GM23338 (cell line): Measurements from ENCODE around the gene OR11L1. TPM values are rescaled to one million over a fixed set of nuclear protein-coding genes. Genes with fewer than 3 reads are reported as not detected.

Experiments used
- ATAC-seq: fragments of 200-7000 bp; cut with Tn5 transposase; 3 replicates; pipeline ENCODE4 v1.9.1; 2020
- DNase-seq: peaks from one replicate; pipeline ENCODE4 v3.0.0-alpha.2; 2015; ENCODE audit warnings: low spot score
- H2AFZ ChIP-seq: fragments of 200-600 bp; sonication (generic); 2 replicates; pipeline ENCODE4 v1.8.0; 2016; ENCODE audit warnings: antibody characterized with exemption, mild to moderate bottlenecking, moderate library complexity
- H3F3A ChIP-seq: fragments of 200-600 bp; sonication (generic); replicated peaks from 2 replicates; pipeline ENCODE4 v1.8.0; 2017; ENCODE audit warnings: antibody characterized with exemption, mixed run types, low read depth
- H3K27ac ChIP-seq: fragments of 200-600 bp; sonication (generic); 2 replicates; pipeline ENCODE4 v1.6.1; 2016; ENCODE audit warnings: low read depth
- H3K27me3 ChIP-seq: fragments of 200-600 bp; sonication (generic); 2 replicates; pipeline ENCODE4 v1.8.0; 2016; ENCODE audit warnings: mild to moderate bottlenecking, mixed run types, moderate library complexity; ENCODE audit not compliant: insufficient read depth
- H3K36me3 ChIP-seq: fragments of 200-600 bp; sonication (generic); 2 replicates; pipeline ENCODE4 v1.8.0; 2016; ENCODE audit warnings: mild to moderate bottlenecking; ENCODE audit not compliant: insufficient read depth
- H3K4me1 ChIP-seq: fragments of 200-600 bp; sonication (generic); 2 replicates; pipeline ENCODE4 v1.8.0; 2016; ENCODE audit warnings: mild to moderate bottlenecking, moderate library complexity; ENCODE audit not compliant: insufficient read depth
- H3K4me2 ChIP-seq: fragments of 200-600 bp; sonication (generic); 2 replicates; pipeline ENCODE4 v1.7.1; 2017; ENCODE audit warnings: mixed run types
- H3K4me3 ChIP-seq: fragments of 200-600 bp; sonication (generic); 2 replicates; pipeline ENCODE4 v1.6.1; 2016; ENCODE audit warnings: mixed run types
- H3K79me2 ChIP-seq: fragments of 200-600 bp; sonication (generic); replicated peaks from 2 replicates; pipeline ENCODE4 v1.8.0; 2017; ENCODE audit warnings: mild to moderate bottlenecking; ENCODE audit not compliant: insufficient read depth
- H3K9me2 ChIP-seq: fragments of 200-600 bp; sonication (generic); 2 replicates; pipeline ENCODE4 v1.8.0; 2017; ENCODE audit not compliant: insufficient read depth
- H4K20me1 ChIP-seq: fragments of 200-600 bp; sonication (generic); replicated peaks from 2 replicates; pipeline ENCODE4 v1.8.0; 2017; ENCODE audit warnings: mild to moderate bottlenecking; ENCODE audit not compliant: insufficient read depth
- H3K27ac Mint-ChIP-seq: 2 replicates; pipeline ENCODE4 v1.8.0; 2020; ENCODE audit warnings: inconsistent platforms, mild to moderate bottlenecking, moderate library complexity, mixed read lengths
- H3K27me3 Mint-ChIP-seq: 3 replicates; pipeline ENCODE4 v1.8.0; 2022; ENCODE audit warnings: low read depth, mild to moderate bottlenecking, moderate library complexity, mixed read lengths, inconsistent platforms; ENCODE audit not compliant: insufficient read depth, poor library complexity
- H3K36me3 Mint-ChIP-seq: 3 replicates; pipeline ENCODE4 v1.8.0; 2021; ENCODE audit warnings: low read depth, mild to moderate bottlenecking, inconsistent platforms, moderate library complexity, mixed read lengths
- H3K4me1 Mint-ChIP-seq: 3 replicates; pipeline ENCODE4 v1.8.0; 2020; ENCODE audit warnings: mild to moderate bottlenecking, inconsistent platforms, mixed read lengths
- H3K4me3 Mint-ChIP-seq: 3 replicates; pipeline ENCODE4 v1.8.0; 2021; ENCODE audit warnings: moderate library complexity, mild to moderate bottlenecking, inconsistent platforms, mixed read lengths
- H3K9me3 Mint-ChIP-seq: 3 replicates; pipeline ENCODE4 v1.8.0; 2020; ENCODE audit warnings: moderate library complexity, mild to moderate bottlenecking, inconsistent platforms, mixed read lengths
- POLR2AphosphoS5 ChIP-seq: IDR thresholded peaks from 2 replicates; pipeline ENCODE4 v1.6.1; 2016; ENCODE audit warnings: antibody characterized with exemption, low read depth
- polyA plus RNA-seq: library from polyadenylated mRNA; unstranded; fragments of >200 nt; fragmentation: Nextera tagmentation; extraction: Ambion mirVana; gene quantifications from 2 replicates; pipeline ENCODE4 v1.2.1, GENCODE V29; 2016
- total RNA-seq: library from RNA; depleted of rRNA; stranded (reverse); fragments of >200 nt; shearing (Covaris generic); gene quantifications from 2 replicates; pipeline ENCODE4 v1.2.3, GENCODE V29; 2014; rRNA removed

The OR11L1 gene
- total and polyA plus RNA-seq, 2 experiments from 2014 or later, result not detected

- no peak overlapping the region for H2AFZ ChIP-seq
- H3K27ac ChIP-seq, result no peak overlapping the region
- TF ChIP-seq POLR2AphosphoS5, result no peak
- H4K20me1 ChIP-seq, result no peaks in the 10 kb centered on the region
- Mint-ChIP-seq H3K27me3 (no peaks in the 10 kb centered on the region), H3K4me1 (no peaks in the 10 kb centered on the region), H3K4me3 (no peak overlapping the region), H3K27ac (no peak overlapping the region), H3K9me3 (peaks cover 52% of the 10 kb centered on the region), H3K36me3 (peaks cover 7% of the 10 kb centered on the region; the same call in 2 of the 3 replicates)
- H3K9me2 ChIP-seq, result no peaks in the 10 kb centered on the region
- ATAC-seq (no peak), DNase-seq (no peak)
- H3K4me3 ChIP-seq, result no peak overlapping the region
- no peaks in the 10 kb centered on the region for H3K79me2 ChIP-seq
- H3K4me2 ChIP-seq, result no peak overlapping the region
- no peaks in the 10 kb centered on the region for H3K27me3 ChIP-seq
- no peaks in the 10 kb centered on the region for H3K4me1 ChIP-seq
- H3F3A ChIP-seq, result no peaks in the 10 kb centered on the region
- no peaks in the 10 kb centered on the region for H3K36me3 ChIP-seq
Measured at GRCh38 chr1:247797518-247797917, 44.2 kb downstream of the OR11L1 start.

Other genes with a start within 250 kb of the OR11L1 start
- gene OR2G3, start 236.3 kb downstream of the OR11L1 start, total RNA-seq, result not detected in 2 replicates
- not detected in 2 replicates for gene OR2G3, start 236.3 kb downstream of the OR11L1 start, polyA plus RNA-seq
- gene OR13G1, start 162.2 kb downstream of the OR11L1 start, total RNA-seq, result not detected in 2 replicates
- gene OR13G1, start 162.2 kb downstream of the OR11L1 start, polyA plus RNA-seq, result not detected in 2 replicates
- not detected in 2 replicates for gene OR6F1, start 125.2 kb downstream of the OR11L1 start, total RNA-seq
- gene OR6F1, start 125.2 kb downstream of the OR11L1 start, polyA plus RNA-seq, result not detected in 2 replicates
- 0.31 TPM in 1 of 2 replicates, not detected in the other for gene OR14K1, start 103.3 kb downstream of the OR11L1 start, total RNA-seq
- gene OR14K1, start 103.3 kb downstream of the OR11L1 start, polyA plus RNA-seq, result not detected in 2 replicates
- not detected in 2 replicates for gene OR14A2, start 93.8 kb downstream of the OR11L1 start, total RNA-seq
- gene OR14A2, start 93.8 kb downstream of the OR11L1 start, polyA plus RNA-seq, result 0.60 TPM in 1 of 2 replicates, not detected in the other
- not detected in 2 replicates for gene OR1C1, start 81.3 kb downstream of the OR11L1 start, total RNA-seq
- gene OR1C1, start 81.3 kb downstream of the OR11L1 start, polyA plus RNA-seq, result 0.21 TPM in 1 of 2 replicates, not detected in the other
- gene OR14A16, start 17.8 kb downstream of the OR11L1 start, total RNA-seq, result not detected in 2 replicates
- 0.21 and 0.34 TPM in 2 replicates for gene OR14A16, start 17.8 kb downstream of the OR11L1 start, polyA plus RNA-seq
- 3.4 and 4.3 TPM in 2 replicates for gene TRIM58, start 15.3 kb upstream of the OR11L1 start, total RNA-seq
- gene TRIM58, start 15.3 kb upstream of the OR11L1 start, polyA plus RNA-seq, result 1.6 and 2.4 TPM in 2 replicates
- gene OR2W3, start 53.7 kb upstream of the OR11L1 start, total RNA-seq, result 0.45 and 1.9 TPM in 2 replicates
- gene OR2W3, start 53.7 kb upstream of the OR11L1 start, polyA plus RNA-seq, result 0.31 TPM in 1 of 2 replicates, not detected in the other
- not detected in 2 replicates for gene OR2T8, start 78.4 kb upstream of the OR11L1 start, total RNA-seq
- gene OR2T8, start 78.4 kb upstream of the OR11L1 start, polyA plus RNA-seq, result 0.40 TPM in 1 of 2 replicates, not detected in the other
- gene OR2AJ1, start 83.0 kb upstream of the OR11L1 start, total RNA-seq, result not detected in 2 replicates
- gene OR2AJ1, start 83.0 kb upstream of the OR11L1 start, polyA plus RNA-seq, result not detected in 2 replicates
- not detected in 2 replicates for gene OR2L8, start 107.0 kb upstream of the OR11L1 start, total RNA-seq
- not detected in 2 replicates for gene OR2L8, start 107.0 kb upstream of the OR11L1 start, polyA plus RNA-seq
- gene OR2AK2, start 123.3 kb upstream of the OR11L1 start, total RNA-seq, result 0.35 TPM in 1 of 2 replicates, not detected in the other
- not detected in 2 replicates for gene OR2AK2, start 123.3 kb upstream of the OR11L1 start, polyA plus RNA-seq
- gene OR2L5, start 171.8 kb upstream of the OR11L1 start, total RNA-seq, result not detected in 2 replicates
- not detected in 2 replicates for gene OR2L5, start 171.8 kb upstream of the OR11L1 start, polyA plus RNA-seq
- 0.07 TPM in 1 of 2 replicates, not detected in the other for gene OR2L2, start 188.2 kb upstream of the OR11L1 start, total RNA-seq
- gene OR2L2, start 188.2 kb upstream of the OR11L1 start, polyA plus RNA-seq, result 0.05 and 0.06 TPM in 2 replicates
- gene OR2L3, start 204.9 kb upstream of the OR11L1 start, total RNA-seq, result not detected in 2 replicates
- not detected in 2 replicates for gene OR2L3, start 204.9 kb upstream of the OR11L1 start, polyA plus RNA-seq